T47D (cell line): Measurements from ENCODE around the gene DAPK3.
A peak's percentile ranks its signal among the peaks of the same experiment; 100 is the strongest.

Experiments used
- DNase-seq, 2 experiments: peaks; one replicate each; pipeline versions ENCODE4 v3.0.0 to v3.0.0-alpha.2; 2011 to 2012; ENCODE audit warnings: low read depth in 1 of 2, low spot score in 1 of 2
- JUND ChIP-seq: IDR thresholded peaks from 2 replicates; pipeline ENCODE4 v1.6.1; 2012; ENCODE audit warnings: low read depth
- in situ Hi-C: cut with HindIII; loops from 2 replicates; pipeline ENCODE4 v1.10.0; 2016; ENCODE audit warnings: low sequenced_read_pairs, low pct_unique_long_range_greater_than_20kb

DAPK3 gene

GRCh38 chr19:3923912-3924311 is 47.0 kb downstream of the DAPK3 start:
- TF ChIP-seq JUND: no peak
- no peak for DNase-seq
- in situ Hi-C loops: no loop called here

GRCh38 chr19:3923096-3923758 is 47.7 kb downstream of the DAPK3 start:
- in situ Hi-C loops: no loop called here

GRCh38 chr19:3919793-3920192 is 51.1 kb downstream of the DAPK3 start:
- in situ Hi-C loops: no loop called here
- no peak for DNase-seq
- no peak for TF ChIP-seq JUND

More at GRCh38 chr19:3923096-3923758, 47.7 kb downstream of the DAPK3 start:
- no peak for DNase-seq
- TF ChIP-seq JUND: no peak

- in situ Hi-C loops: no loop called here
- no peak for TF ChIP-seq JUND
Observed at GRCh38 chr19:3916033-3916432, 54.9 kb downstream of the DAPK3 start.

GRCh38 chr19:3914199-3914598 is 56.7 kb downstream of the DAPK3 start:
- peak in 1 of 2 experiments; percentile 15 for DNase-seq
- no peak for TF ChIP-seq JUND
- in situ Hi-C loops: no loop called here

More at GRCh38 chr19:3916033-3916432, 54.9 kb downstream of the DAPK3 start:
- no peak for DNase-seq

- in situ Hi-C loops: no loop called here
- no peak for TF ChIP-seq JUND
- no peak for DNase-seq
Observed at GRCh38 chr19:3910105-3910504, 60.8 kb downstream of the DAPK3 start.
